Vagina (tissue), 2 donors: ENCODE results near the gene TTC34. TPM values are rescaled to one million over a fixed set of nuclear protein-coding genes. Genes with fewer than 3 reads are reported as not detected.

Source experiments
- DNase-seq, 2 donors: peaks; one replicate each; pipeline ENCODE4 v3.0.0-alpha.2; 2017; ENCODE audit errors: extremely low spot score in 2 of 2
- H3K27ac ChIP-seq: fragments of 200-600 bp; sonication (generic); one replicate; pipeline ENCODE4 v1.5.1; 2019
- H3K27me3 ChIP-seq: fragments of 200-600 bp; sonication (generic); one replicate; pipeline ENCODE4 v1.5.1; 2019
- H3K36me3 ChIP-seq, 2 donors: fragments of 200-600 bp; sonication (generic); one replicate each; pipeline ENCODE4 v1.5.1; 2017 to 2019
- H3K4me1 ChIP-seq: fragments of 200-600 bp; sonication (generic); one replicate; pipeline ENCODE4 v1.5.1; 2019
- H3K4me3 ChIP-seq, 2 donors: fragments of 200-600 bp; sonication (generic); 1 replicate in 1 of 2; 2 replicates in 1 of 2; pipeline ENCODE4 v1.5.1; 2016 to 2019
- H3K9me3 ChIP-seq: fragments of 200-600 bp; sonication (generic); one replicate; pipeline ENCODE4 v1.5.1; 2019
- CTCF ChIP-seq, 3 experiments: fragments of 450-650 bp in 2 of 3; fragments of 200-600 bp in 1 of 3; sonication (generic) in 1 of 3; IDR thresholded peaks; one replicate each; pipeline ENCODE4 v1.5.1; 2017 to 2019; ENCODE audit warnings: antibody characterized with exemption in 3 of 3, mild to moderate bottlenecking in 2 of 3, moderate library complexity in 2 of 3
- POLR2A ChIP-seq, 2 donors: fragments of 450-650 bp; IDR thresholded peaks; one replicate each; pipeline ENCODE4 v1.6.1; 2017; ENCODE audit warnings: antibody characterized with exemption in 2 of 2, mild to moderate bottlenecking in 2 of 2, moderate library complexity in 2 of 2
- POLR2AphosphoS5 ChIP-seq, 2 donors: sonication (generic); formaldehyde crosslinking; IDR thresholded peaks; one replicate each; pipeline ENCODE4 v1.9.0; 2017; ENCODE audit warnings: antibody characterized with exemption in 2 of 2, mild to moderate bottlenecking in 2 of 2, low read depth in 1 of 2; ENCODE audit not compliant: insufficient read depth in 1 of 2
- intact Hi-C: fragments of 100-400 bp; cut with DNase I; formaldehyde crosslinking; loops from one replicate; pipeline ENCODE4 v1.15.1; 2023
- total RNA-seq: library from RNA; depleted of rRNA; stranded (reverse); fragments of >200 nt; gene quantifications from one replicate; pipeline ENCODE4 v1.2.3, GENCODE V29; 2016

Gene TTC34
- total RNA-seq, 1 donor from 2014 or later, result under 0.01 TPM

- Histone ChIP-seq H3K36me3 (no peaks in the 10 kb centered on the region), H3K9me3 (no peaks in the 10 kb centered on the region), H3K4me3 (no peak overlapping the region), H3K4me1 (peaks cover 4% of the 10 kb centered on the region), H3K27ac (no peak overlapping the region), H3K27me3 (no peaks in the 10 kb centered on the region)
- TF ChIP-seq POLR2A (IDR thresholded peaks at IDR 0.05) (no peak), POLR2AphosphoS5 (IDR thresholded peaks at IDR 0.05; ENCODE audit: insufficient read depth in 1 of 2, low read depth in 1 of 2) (no peak), CTCF (IDR thresholded peaks at IDR 0.05) (no peak)
- DNase-seq, result no peak
- intact Hi-C loops, result no loop called here
These were observed 193.8 kb downstream of the TTC34 start for GRCh38 chr1:2607641-2608091.

GRCh38 chr1:2606881-2607621 is 194.4 kb downstream of the TTC34 start:
- TF ChIP-seq POLR2A (IDR thresholded peaks at IDR 0.05) (no peak), CTCF (IDR thresholded peaks at IDR 0.05) (no peak), POLR2AphosphoS5 (IDR thresholded peaks at IDR 0.05; ENCODE audit: insufficient read depth in 1 of 2, low read depth in 1 of 2) (no peak)
- intact Hi-C loops, result no loop called here
- DNase-seq, result no peak
- Histone ChIP-seq H3K4me3 (no peak overlapping the region), H3K9me3 (no peaks in the 10 kb centered on the region), H3K27me3 (no peaks in the 10 kb centered on the region), H3K27ac (no peak overlapping the region), H3K36me3 (no peaks in the 10 kb centered on the region), H3K4me1 (peaks cover 4% of the 10 kb centered on the region)

GRCh38 chr1:2606396-2606880 is 195.1 kb downstream of the TTC34 start:
- no peak for DNase-seq
- no peak overlapping the region for H3K4me3 ChIP-seq
- intact Hi-C loops, result no loop called here
- H3K27me3 ChIP-seq, result no peaks in the 10 kb centered on the region
- peaks cover 4% of the 10 kb centered on the region for H3K4me1 ChIP-seq
- no peaks in the 10 kb centered on the region for H3K36me3 ChIP-seq
- TF ChIP-seq CTCF (IDR thresholded peaks at IDR 0.05) (no peak), POLR2A (IDR thresholded peaks at IDR 0.05) (no peak)
- no peaks in the 10 kb centered on the region for H3K9me3 ChIP-seq
- no peak overlapping the region for H3K27ac ChIP-seq

- no peak for DNase-seq
- H3K27me3 ChIP-seq, result no peaks in the 10 kb centered on the region
- H3K4me3 ChIP-seq, result no peak overlapping the region
- intact Hi-C loops, result no loop called here
- H3K9me3 ChIP-seq, result no peaks in the 10 kb centered on the region
- TF ChIP-seq POLR2AphosphoS5 (IDR thresholded peaks at IDR 0.05; ENCODE audit: insufficient read depth in 1 of 2, low read depth in 1 of 2) (no peak), POLR2A (IDR thresholded peaks at IDR 0.05) (no peak), CTCF (IDR thresholded peaks at IDR 0.05) (no peak)
- H3K27ac ChIP-seq, result no peak overlapping the region
- peaks cover 3% of the 10 kb centered on the region for H3K4me1 ChIP-seq
- no peaks in the 10 kb centered on the region for H3K36me3 ChIP-seq
These were observed 195.7 kb downstream of the TTC34 start for GRCh38 chr1:2605509-2606395.
